GM10266 (cell line): ENCODE results near the gene MRE11.

Experiments used
- DNase-seq: peaks from one replicate; pipeline ENCODE4 v3.0.0; 2012; ENCODE audit errors: extremely low spot score
- CTCF ChIP-seq: IDR thresholded peaks from 2 replicates; pipeline ENCODE4 v1.5.1; 2012; ENCODE audit warnings: mild to moderate bottlenecking, low read depth; ENCODE audit not compliant: control insufficient read depth, insufficient read depth; ENCODE audit errors: missing control alignments

MRE11 gene

GRCh38 chr11:94472916-94473799 lies 20.5 kb downstream of the MRE11 start:
- peak; percentile 46 for DNase-seq

GRCh38 chr11:94469416-94469815 lies 24.2 kb downstream of the MRE11 start:
- peak; percentile 16 for DNase-seq
- TF ChIP-seq CTCF = no peak

More at GRCh38 chr11:94472916-94473799, 20.5 kb downstream of the MRE11 start:
- no peak for TF ChIP-seq CTCF

- DNase-seq = no peak
- no peak for TF ChIP-seq CTCF
Observed at GRCh38 chr11:94459576-94459975, 34.1 kb downstream of the MRE11 start.

- no peak for TF ChIP-seq CTCF
- DNase-seq = no peak
Observed at GRCh38 chr11:94457118-94458029, 36.3 kb downstream of the MRE11 start.

- TF ChIP-seq CTCF = no peak
- DNase-seq = no peak
Observed at GRCh38 chr11:94455861-94456260, 37.8 kb downstream of the MRE11 start.

- TF ChIP-seq CTCF = no peak
- DNase-seq = no peak
Observed at GRCh38 chr11:94454301-94454700, 39.3 kb downstream of the MRE11 start.
